Esophagus muscularis mucosa (tissue), 4 donors: ENCODE results near the gene STAB2. TPM values are rescaled to one million over a fixed set of nuclear protein-coding genes. Genes with fewer than 3 reads are reported as not detected.

ENCODE experiments used
- DNase-seq: peaks from one replicate; pipeline ENCODE4 v3.0.0-alpha.2; 2017; ENCODE audit errors: extremely low spot score
- H3K27ac ChIP-seq, 4 donors: fragments of 200-600 bp; sonication (generic); replicated peaks in 1 of 4; 1 replicate in 3 of 4; 2 replicates in 1 of 4; pipeline ENCODE4 v1.5.1; 2016 to 2019; ENCODE audit warnings: mild to moderate bottlenecking in 1 of 4
- H3K27me3 ChIP-seq, 4 donors: fragments of 200-600 bp; sonication (generic); one replicate each; pipeline versions ENCODE4 v1.5.1 to v1.6.0; 2016 to 2019
- H3K36me3 ChIP-seq, 4 donors: fragments of 200-600 bp; sonication (generic); one replicate each; pipeline ENCODE4 v1.5.1; 2016 to 2019
- H3K4me1 ChIP-seq, 4 donors: fragments of 200-600 bp; sonication (generic); one replicate each; pipeline ENCODE4 v1.5.1; 2016 to 2019
- H3K4me3 ChIP-seq, 4 donors: fragments of 200-600 bp; sonication (generic); 1 replicate in 2 of 4; 2 replicates in 2 of 4; pipeline ENCODE4 v1.5.1; 2016 to 2019; ENCODE audit warnings: mild to moderate bottlenecking in 4 of 4, moderate library complexity in 1 of 4
- H3K9me3 ChIP-seq, 4 donors: fragments of 200-600 bp; sonication (generic); 1 replicate in 3 of 4; 2 replicates in 1 of 4; pipeline ENCODE4 v1.5.1; 2016 to 2019
- EP300 ChIP-seq: sonication (generic); formaldehyde crosslinking; IDR thresholded peaks from one replicate; pipeline ENCODE4 v1.6.1; 2017; ENCODE audit warnings: antibody characterized with exemption
- POLR2A ChIP-seq: fragments of 450-650 bp; IDR thresholded peaks from one replicate; pipeline ENCODE4 v1.6.1; 2017; ENCODE audit warnings: antibody characterized with exemption, moderate library complexity, mild to moderate bottlenecking, low read depth
- POLR2AphosphoS5 ChIP-seq, 2 donors: sonication (generic); formaldehyde crosslinking; IDR thresholded peaks; one replicate each; pipeline ENCODE4 v1.6.1; 2017; ENCODE audit warnings: antibody characterized with exemption in 2 of 2
- WGBS: methylation state at CpG from one replicate; pipeline ENCODE4 v1.1.5; 2018; 5-methylcytosine and 5-hydroxymethylcytosine counted together
- intact Hi-C: fragments of 100-400 bp; cut with DNase I; formaldehyde crosslinking; loops from one replicate; pipeline ENCODE4 v1.15.1; 2023
- total RNA-seq, 4 donors: library from RNA; depleted of rRNA; stranded (reverse); fragments of >200 nt; gene quantifications; one replicate each; pipeline versions ENCODE4 v1.1.0 to v1.2.1, GENCODE V29; 2016
- TF ChIP-seq, protein P1 (sequence below), 3 experiments: fragments of 200-600 bp in 2 of 3; fragments of 450-650 bp in 1 of 3; sonication (generic) in 2 of 3; IDR thresholded peaks; one replicate each; pipeline ENCODE4 v1.5.1; 2017 to 2019; ENCODE audit warnings: antibody characterized with exemption in 3 of 3, mild to moderate bottlenecking in 2 of 3, moderate library complexity in 1 of 3

STAB2 gene
- total RNA-seq, 4 donors from 2014 or later: under 0.01 to 0.50 (median 0.29) TPM; not detected in 1

DNA sequence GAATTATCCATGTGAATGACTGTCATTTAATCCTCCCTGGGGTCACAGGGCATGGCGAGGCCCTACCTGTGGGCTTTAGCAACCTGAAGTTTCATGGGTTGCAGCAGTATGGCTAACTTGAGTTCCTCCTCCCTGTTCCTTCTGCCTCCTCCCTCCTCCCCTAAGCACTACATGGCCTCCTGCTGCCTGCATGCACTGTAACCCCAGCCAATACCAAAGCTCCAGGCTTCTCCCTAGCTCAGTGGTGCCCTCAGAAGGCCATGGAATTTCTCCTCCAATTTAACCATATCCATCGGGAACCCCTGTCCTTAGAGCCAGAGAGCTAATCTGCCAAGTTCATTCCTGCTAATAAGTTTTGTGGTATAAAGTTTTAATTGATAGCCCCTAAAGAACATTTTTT, 158.9 kb downstream of the STAB2 start:
- Histone ChIP-seq H3K36me3 (peaks cover 0 to 8% (median 6%) of the 10 kb centered on the region in 4 donors), H3K4me1 (peaks cover 0 to 11% (median 6%) of the 10 kb centered on the region in 4 donors), H3K27ac (no peak overlapping the region), H3K27me3 (no peaks in the 10 kb centered on the region), H3K4me3 (no peak overlapping the region), H3K9me3 (no peaks in the 10 kb centered on the region)
- intact Hi-C loops: no loop called here
- WGBS: 91% methylated on average over 2 of the region's 2 CpGs
- no peak for DNase-seq
- TF ChIP-seq EP300 (no peak), POLR2A (no peak), POLR2AphosphoS5 (IDR thresholded peaks at IDR 0.05) (no peak)
- TF ChIP-seq, protein P1, sequence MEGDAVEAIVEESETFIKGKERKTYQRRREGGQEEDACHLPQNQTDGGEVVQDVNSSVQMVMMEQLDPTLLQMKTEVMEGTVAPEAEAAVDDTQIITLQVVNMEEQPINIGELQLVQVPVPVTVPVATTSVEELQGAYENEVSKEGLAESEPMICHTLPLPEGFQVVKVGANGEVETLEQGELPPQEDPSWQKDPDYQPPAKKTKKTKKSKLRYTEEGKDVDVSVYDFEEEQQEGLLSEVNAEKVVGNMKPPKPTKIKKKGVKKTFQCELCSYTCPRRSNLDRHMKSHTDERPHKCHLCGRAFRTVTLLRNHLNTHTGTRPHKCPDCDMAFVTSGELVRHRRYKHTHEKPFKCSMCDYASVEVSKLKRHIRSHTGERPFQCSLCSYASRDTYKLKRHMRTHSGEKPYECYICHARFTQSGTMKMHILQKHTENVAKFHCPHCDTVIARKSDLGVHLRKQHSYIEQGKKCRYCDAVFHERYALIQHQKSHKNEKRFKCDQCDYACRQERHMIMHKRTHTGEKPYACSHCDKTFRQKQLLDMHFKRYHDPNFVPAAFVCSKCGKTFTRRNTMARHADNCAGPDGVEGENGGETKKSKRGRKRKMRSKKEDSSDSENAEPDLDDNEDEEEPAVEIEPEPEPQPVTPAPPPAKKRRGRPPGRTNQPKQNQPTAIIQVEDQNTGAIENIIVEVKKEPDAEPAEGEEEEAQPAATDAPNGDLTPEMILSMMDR (IDR thresholded peaks at IDR 0.05): no peak

DNA sequence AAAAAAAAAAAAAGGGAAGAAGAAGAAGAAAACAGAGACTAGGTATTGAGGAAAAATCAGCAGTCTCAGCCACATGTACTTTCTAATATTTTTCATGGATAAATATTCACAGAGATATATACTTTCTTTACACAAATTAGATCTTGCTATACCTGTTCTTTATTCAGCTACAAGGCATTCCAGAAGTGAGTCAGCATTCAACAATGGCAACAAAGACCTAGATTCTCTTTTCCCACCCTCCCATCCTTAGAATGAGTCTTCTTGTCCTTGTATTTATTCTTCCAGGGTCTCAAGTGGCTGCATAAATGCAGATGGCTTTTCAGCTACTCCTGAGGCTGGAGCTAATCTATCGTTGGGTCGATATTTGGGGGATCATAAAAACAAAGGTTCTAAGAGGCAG, 160.9 kb downstream of the STAB2 start:
- Histone ChIP-seq H3K4me3 (no peak overlapping the region), H3K9me3 (no peaks in the 10 kb centered on the region), H3K27ac (no peak overlapping the region), H3K4me1 (peaks cover 0 to 2% (median 0%) of the 10 kb centered on the region in 4 donors), H3K36me3 (peaks cover 0 to 8% (median 6%) of the 10 kb centered on the region in 4 donors), H3K27me3 (no peaks in the 10 kb centered on the region)
- intact Hi-C loops: no loop called here
- DNase-seq: no peak
- WGBS: 92% methylated on average over 2 of the region's 2 CpGs
- TF ChIP-seq POLR2A (no peak), EP300 (no peak), POLR2AphosphoS5 (IDR thresholded peaks at IDR 0.05) (no peak)
- TF ChIP-seq, protein P1 (IDR thresholded peaks at IDR 0.05): no peak

DNA sequence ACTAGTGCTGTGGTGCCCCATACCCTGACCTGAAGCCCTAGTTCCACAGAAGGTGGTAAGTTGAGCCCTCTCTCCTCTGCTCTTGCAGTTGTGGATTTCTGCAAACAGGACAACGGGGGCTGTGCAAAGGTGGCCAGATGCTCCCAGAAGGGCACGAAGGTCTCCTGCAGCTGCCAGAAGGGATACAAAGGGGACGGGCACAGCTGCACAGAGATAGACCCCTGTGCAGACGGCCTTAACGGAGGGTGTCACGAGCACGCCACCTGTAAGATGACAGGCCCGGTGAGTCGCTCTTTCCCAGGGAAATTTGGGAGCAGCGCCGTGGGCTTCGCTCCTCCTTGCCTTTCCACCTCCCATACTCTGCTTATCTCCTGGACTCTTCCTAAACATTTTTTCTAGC, 161.8 kb downstream of the STAB2 start:
- H3K4me1 ChIP-seq: no peaks in the 10 kb centered on the region
- H3K4me3 ChIP-seq: no peak overlapping the region
- H3K27me3 ChIP-seq: no peaks in the 10 kb centered on the region
- peaks cover 0 to 17% (median 8%) of the 10 kb centered on the region in 4 donors for H3K36me3 ChIP-seq
- 87% methylated on average over 12 of the region's 12 CpGs for WGBS
- no peak overlapping the region for H3K27ac ChIP-seq
- no peaks in the 10 kb centered on the region for H3K9me3 ChIP-seq
- no peak for DNase-seq
- intact Hi-C loops: no loop called here
- TF ChIP-seq EP300 (no peak), POLR2A (no peak), POLR2AphosphoS5 (IDR thresholded peaks at IDR 0.05) (no peak)
- TF ChIP-seq, protein P1 (IDR thresholded peaks at IDR 0.05): no peak

DNA sequence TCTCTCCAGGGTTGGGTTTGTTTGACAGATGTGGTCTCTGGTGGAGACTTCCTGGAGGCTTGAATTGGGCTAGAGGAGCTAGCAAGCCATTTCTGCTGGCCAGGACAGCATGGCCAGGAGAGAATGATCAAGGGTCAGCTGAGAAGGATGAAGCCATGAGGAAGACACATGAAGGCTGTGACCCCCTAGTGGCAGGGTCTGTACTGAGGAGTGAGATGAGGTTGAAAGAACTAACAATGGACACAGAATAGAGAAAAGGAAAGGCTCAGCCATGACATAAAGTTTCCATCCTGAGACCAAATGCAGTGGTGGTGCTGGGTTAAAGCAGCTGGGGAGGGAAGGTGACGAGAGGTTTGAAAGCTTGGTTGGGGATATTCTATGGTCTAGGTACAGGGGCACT, 164.1 kb downstream of the STAB2 start:
- 93% methylated on average over 1 of the region's 1 CpG for WGBS
- no peaks in the 10 kb centered on the region for H3K4me1 ChIP-seq
- H3K27ac ChIP-seq: no peak overlapping the region
- TF ChIP-seq, protein P1 (IDR thresholded peaks at IDR 0.05): no peak
- TF ChIP-seq POLR2A (no peak), POLR2AphosphoS5 (IDR thresholded peaks at IDR 0.05) (no peak), EP300 (no peak)
- intact Hi-C loops: no loop called here
- no peaks in the 10 kb centered on the region for H3K9me3 ChIP-seq
- H3K36me3 ChIP-seq: peaks cover 0 to 22% (median 7%) of the 10 kb centered on the region in 4 donors
- no peak for DNase-seq
- no peaks in the 10 kb centered on the region for H3K27me3 ChIP-seq
- H3K4me3 ChIP-seq: no peak overlapping the region

DNA sequence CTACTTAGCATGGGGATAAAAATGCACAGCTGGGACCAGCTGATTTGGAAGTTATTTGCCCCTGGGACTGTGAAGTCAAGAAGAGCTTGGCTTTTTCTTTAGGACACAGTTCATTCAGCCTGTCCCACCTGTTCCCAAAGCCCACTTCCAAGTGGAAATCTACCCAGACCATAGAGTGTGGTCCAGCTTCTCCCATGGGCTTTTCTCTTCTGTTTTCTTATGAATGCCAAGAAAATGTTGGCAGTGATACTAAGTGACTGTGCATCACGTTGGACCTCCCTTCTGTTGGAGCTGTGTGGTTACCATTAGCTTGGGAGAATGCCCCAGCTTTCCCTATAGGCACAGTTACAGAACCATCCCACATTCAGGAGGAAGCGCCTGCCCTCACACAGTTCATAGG, 164.5 kb downstream of the STAB2 start:
- 53% methylated on average over 2 of the region's 2 CpGs for WGBS
- Histone ChIP-seq H3K9me3 (no peaks in the 10 kb centered on the region), H3K4me3 (no peak overlapping the region), H3K27ac (no peak overlapping the region), H3K27me3 (no peaks in the 10 kb centered on the region), H3K36me3 (peaks cover 0 to 23% (median 5%) of the 10 kb centered on the region in 4 donors), H3K4me1 (no peaks in the 10 kb centered on the region)
- intact Hi-C loops: no loop called here
- no peak for DNase-seq
- TF ChIP-seq POLR2A: no peak
- no peak for TF ChIP-seq POLR2AphosphoS5 (IDR thresholded peaks at IDR 0.05)
- TF ChIP-seq EP300: no peak
- TF ChIP-seq, protein P1 (IDR thresholded peaks at IDR 0.05): no peak
